Osteocyte (in vitro differentiated cells): Measurements from ENCODE around the gene ADCYAP1R1. TPM values are rescaled to one million over a fixed set of nuclear protein-coding genes. Genes with fewer than 3 reads are reported as not detected.

Experiments
- DNase-seq: peaks from one replicate; pipeline ENCODE4 v3.0.0; 2021; ENCODE audit warnings: mixed read lengths; ENCODE audit not compliant: unreplicated experiment; ENCODE audit errors: extremely low spot score
- H3K27ac Mint-ChIP-seq: one replicate; pipeline ENCODE4 v1.8.0; 2021; ENCODE audit warnings: mild to moderate bottlenecking, mixed read lengths; ENCODE audit not compliant: unreplicated experiment
- H3K27me3 Mint-ChIP-seq: one replicate; pipeline ENCODE4 v1.8.0; 2021; ENCODE audit warnings: mixed read lengths; ENCODE audit not compliant: unreplicated experiment
- H3K36me3 Mint-ChIP-seq: one replicate; pipeline ENCODE4 v1.8.0; 2021; ENCODE audit warnings: mixed read lengths; ENCODE audit not compliant: unreplicated experiment
- H3K4me1 Mint-ChIP-seq: one replicate; pipeline ENCODE4 v1.8.0; 2021; ENCODE audit warnings: mixed read lengths; ENCODE audit not compliant: unreplicated experiment
- H3K4me3 Mint-ChIP-seq: one replicate; pipeline ENCODE4 v1.8.0; 2021; ENCODE audit warnings: mild to moderate bottlenecking, moderate library complexity, mixed read lengths; ENCODE audit not compliant: unreplicated experiment
- H3K9me3 Mint-ChIP-seq: one replicate; pipeline ENCODE4 v1.8.0; 2021; ENCODE audit warnings: mixed read lengths; ENCODE audit not compliant: unreplicated experiment
- CTCF ChIP-seq: fragments of 200-600 bp; sonication (generic); IDR thresholded peaks from 2 replicates; pipeline ENCODE4 v1.5.0; 2021; ENCODE audit warnings: antibody characterized with exemption, mild to moderate bottlenecking, moderate library complexity
- total RNA-seq: library from RNA; stranded (reverse); gene quantifications from 2 replicates; pipeline ENCODE4 v1.2.1, GENCODE V29; 2021

ADCYAP1R1 gene
- total RNA-seq, 1 donor from 2014 or later: not detected

- Mint-ChIP-seq H3K9me3 (no peaks in the 10 kb centered on the region), H3K4me1 (no peaks in the 10 kb centered on the region), H3K27ac (no peak overlapping the region), H3K4me3 (no peak overlapping the region), H3K36me3 (no peaks in the 10 kb centered on the region), H3K27me3 (peaks cover 18% of the 10 kb centered on the region)
- no peak for TF ChIP-seq CTCF
- DNase-seq: peak; percentile 78
Measured at GRCh38 chr7:31102151-31102972, 50.3 kb downstream of the ADCYAP1R1 start.

GRCh38 chr7:31102973-31103850 lies 51.1 kb downstream of the ADCYAP1R1 start:
- TF ChIP-seq CTCF: no peak
- DNase-seq: peak; percentile 56
- Mint-ChIP-seq H3K27me3 (peaks cover 18% of the 10 kb centered on the region), H3K9me3 (no peaks in the 10 kb centered on the region), H3K4me1 (no peaks in the 10 kb centered on the region), H3K4me3 (no peak overlapping the region), H3K27ac (no peak overlapping the region), H3K36me3 (no peaks in the 10 kb centered on the region)

- Mint-ChIP-seq H3K9me3 (no peaks in the 10 kb centered on the region), H3K27me3 (peaks cover 18% of the 10 kb centered on the region), H3K27ac (no peak overlapping the region), H3K4me3 (no peak overlapping the region), H3K36me3 (no peaks in the 10 kb centered on the region), H3K4me1 (no peaks in the 10 kb centered on the region)
- TF ChIP-seq CTCF: no peak
- peak; percentile 54 for DNase-seq
Measured at GRCh38 chr7:31104361-31105255, 52.5 kb downstream of the ADCYAP1R1 start.

- no peaks in the 10 kb centered on the region for H3K9me3 Mint-ChIP-seq
- TF ChIP-seq CTCF: no peak
- peak; percentile 72 for DNase-seq
- H3K4me3 Mint-ChIP-seq: no peak overlapping the region
- H3K36me3 Mint-ChIP-seq: no peaks in the 10 kb centered on the region
- peaks cover 18% of the 10 kb centered on the region for H3K27me3 Mint-ChIP-seq
- H3K27ac Mint-ChIP-seq: no peak overlapping the region
- H3K4me1 Mint-ChIP-seq: no peaks in the 10 kb centered on the region
Measured at GRCh38 chr7:31105256-31105950, 53.3 kb downstream of the ADCYAP1R1 start.
